22Rv1 (cell line): Measurements from ENCODE around the gene PTPRG.

Source experiments
- H3K27ac ChIP-seq: fragments of 450-650 bp; 2 replicates; pipeline ENCODE4 v1.5.1; 2017
- ZFX ChIP-seq: fragments of 450-650 bp; IDR thresholded peaks from 2 replicates; pipeline ENCODE4 v1.6.1; 2017; ENCODE audit warnings: antibody characterized with exemption, borderline replicate concordance
- TF ChIP-seq, protein P1 (sequence below): fragments of 450-650 bp; IDR thresholded peaks from 2 replicates; pipeline ENCODE4 v1.5.1; 2017; ENCODE audit warnings: mild to moderate bottlenecking

The PTPRG gene

DNA sequence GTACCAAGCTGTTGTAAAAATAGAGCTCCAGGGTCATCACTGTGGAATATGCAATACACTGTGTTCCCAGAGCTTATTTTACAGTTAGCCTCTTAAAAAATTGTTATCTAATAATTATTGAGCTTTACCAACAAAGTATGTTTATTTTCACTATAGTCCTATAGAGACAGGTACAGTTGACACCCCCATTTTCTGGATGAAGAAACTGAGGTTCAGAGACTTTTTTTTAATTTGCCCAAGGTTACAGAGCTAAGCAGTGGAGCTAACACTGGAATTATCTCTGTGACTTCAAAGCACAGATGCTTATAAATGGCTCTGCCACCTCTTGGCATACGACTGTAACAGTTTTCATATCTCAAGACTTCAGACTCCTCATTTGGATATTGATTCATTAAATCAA lies 685.6 kb downstream of the PTPRG start:
- TF ChIP-seq, protein P1, sequence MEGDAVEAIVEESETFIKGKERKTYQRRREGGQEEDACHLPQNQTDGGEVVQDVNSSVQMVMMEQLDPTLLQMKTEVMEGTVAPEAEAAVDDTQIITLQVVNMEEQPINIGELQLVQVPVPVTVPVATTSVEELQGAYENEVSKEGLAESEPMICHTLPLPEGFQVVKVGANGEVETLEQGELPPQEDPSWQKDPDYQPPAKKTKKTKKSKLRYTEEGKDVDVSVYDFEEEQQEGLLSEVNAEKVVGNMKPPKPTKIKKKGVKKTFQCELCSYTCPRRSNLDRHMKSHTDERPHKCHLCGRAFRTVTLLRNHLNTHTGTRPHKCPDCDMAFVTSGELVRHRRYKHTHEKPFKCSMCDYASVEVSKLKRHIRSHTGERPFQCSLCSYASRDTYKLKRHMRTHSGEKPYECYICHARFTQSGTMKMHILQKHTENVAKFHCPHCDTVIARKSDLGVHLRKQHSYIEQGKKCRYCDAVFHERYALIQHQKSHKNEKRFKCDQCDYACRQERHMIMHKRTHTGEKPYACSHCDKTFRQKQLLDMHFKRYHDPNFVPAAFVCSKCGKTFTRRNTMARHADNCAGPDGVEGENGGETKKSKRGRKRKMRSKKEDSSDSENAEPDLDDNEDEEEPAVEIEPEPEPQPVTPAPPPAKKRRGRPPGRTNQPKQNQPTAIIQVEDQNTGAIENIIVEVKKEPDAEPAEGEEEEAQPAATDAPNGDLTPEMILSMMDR: no peak
- TF ChIP-seq ZFX: no peak
- no peak overlapping the region for H3K27ac ChIP-seq

DNA sequence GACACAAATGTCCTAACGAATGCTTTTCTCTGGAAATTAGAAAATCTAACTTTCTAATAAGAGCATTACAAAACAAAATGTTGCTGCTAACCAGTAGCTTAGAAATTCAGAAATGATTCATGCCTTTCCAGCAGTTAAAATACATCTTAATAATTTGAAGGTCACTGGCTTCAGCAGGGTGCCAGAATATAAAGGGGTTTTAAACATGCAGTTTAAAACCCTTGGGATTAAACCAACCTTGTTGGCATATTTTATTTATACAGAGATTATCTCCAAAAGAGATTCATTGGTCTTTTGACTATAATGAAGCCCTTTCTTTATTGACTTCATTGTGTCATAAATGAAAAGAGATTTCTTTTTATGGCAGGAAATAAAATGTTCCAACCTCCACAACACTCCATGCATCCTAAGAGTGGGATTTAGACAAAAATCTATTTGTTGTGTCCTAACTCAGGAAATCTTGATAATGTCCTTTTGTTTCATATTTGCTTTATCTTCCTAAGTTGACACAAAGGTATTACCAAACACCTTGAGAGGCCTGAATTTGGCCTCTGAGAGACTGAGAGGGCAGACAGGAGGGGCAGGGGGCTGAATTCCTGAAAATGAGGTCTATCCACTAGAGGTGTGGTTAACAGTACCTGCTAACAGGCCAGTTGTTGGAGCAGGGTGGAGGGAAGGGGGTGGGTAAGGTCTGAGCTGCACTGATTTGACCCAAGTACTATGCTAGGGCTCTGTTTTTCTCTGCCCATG lies 687.5 kb downstream of the PTPRG start:
- no peak for TF ChIP-seq ZFX
- TF ChIP-seq, protein P1: no peak
- no peak overlapping the region for H3K27ac ChIP-seq

DNA sequence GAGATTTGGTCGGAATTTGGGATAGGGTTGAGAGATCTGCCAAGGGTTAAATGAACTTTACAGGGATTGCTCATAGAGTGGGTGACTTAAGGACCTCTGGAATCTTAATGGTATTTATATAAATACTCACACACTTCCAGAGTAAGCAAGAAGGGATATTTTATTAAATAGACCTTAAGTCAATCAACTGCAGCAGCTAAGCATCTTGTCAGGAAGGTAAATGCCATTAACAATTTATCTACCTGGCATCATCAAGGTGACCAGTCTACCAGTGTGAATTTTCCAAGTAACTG lies 688.1 kb downstream of the PTPRG start:
- no peak for TF ChIP-seq ZFX
- TF ChIP-seq, protein P1: no peak
- H3K27ac ChIP-seq: no peak overlapping the region

DNA sequence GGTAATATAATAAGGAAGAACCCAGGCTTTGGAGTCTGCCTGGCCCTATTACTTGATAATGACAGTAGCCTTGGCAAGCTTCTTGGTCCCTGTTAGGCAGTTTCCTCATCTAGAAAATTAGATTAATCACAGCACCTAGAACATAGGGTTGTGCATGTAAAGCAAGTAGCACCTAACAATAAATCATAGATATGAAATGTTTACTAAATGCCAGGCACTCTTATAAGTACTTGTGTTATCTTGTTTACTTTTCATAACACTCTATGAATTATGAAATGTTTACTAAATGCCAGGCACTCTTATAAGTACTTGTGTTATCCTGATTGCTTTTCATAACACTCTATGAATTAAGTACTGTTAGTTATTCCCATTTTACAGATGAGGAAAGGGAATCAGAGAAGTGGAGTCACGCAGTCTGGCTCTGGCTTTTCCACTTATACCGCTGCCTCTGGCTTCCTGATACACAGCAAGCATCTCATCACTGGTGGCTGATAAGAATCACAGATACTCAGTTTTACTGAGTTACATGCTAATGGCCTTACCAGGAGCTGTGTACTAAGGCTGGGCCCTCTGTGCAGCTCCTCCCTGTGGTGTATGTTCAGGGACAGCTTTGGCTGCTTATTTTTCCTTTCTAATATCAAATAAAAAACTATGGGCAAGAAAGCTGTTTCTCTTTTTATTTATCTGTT lies 688.6 kb downstream of the PTPRG start:
- TF ChIP-seq, protein P1: no peak
- TF ChIP-seq ZFX: no peak
- no peak overlapping the region for H3K27ac ChIP-seq

DNA sequence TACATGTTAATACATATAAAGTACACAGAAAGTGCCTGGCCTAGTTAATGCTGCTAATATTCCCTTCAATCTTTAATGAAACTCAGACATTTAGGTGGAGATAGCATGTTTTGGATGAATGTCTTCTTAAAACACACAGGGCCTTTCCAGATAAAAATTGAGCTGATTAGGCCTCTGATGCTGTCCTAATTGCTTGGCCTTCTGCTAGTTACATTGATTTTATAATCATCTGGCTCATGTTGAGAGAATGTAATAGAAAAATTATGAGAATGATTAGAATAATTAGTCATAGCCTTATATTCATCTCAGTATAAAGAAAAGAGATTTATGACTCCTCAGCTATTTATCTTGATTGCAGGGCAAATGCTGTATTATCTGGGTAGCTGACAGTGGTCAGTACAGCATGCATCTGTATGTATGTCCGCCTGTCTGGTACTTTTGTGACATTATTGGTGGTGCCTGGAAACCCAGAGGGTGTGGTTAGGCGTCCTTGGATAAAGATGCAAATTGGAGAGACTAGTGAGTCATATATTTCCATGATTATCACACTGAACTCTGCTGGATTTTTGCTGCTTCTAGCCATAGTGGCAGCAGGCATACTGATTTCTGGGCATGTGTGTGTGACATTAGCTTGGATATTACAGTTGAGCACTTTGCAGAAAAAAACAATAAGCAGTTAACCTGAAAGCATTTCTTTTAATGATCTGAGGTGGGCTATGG lies 691.2 kb downstream of the PTPRG start:
- no peak overlapping the region for H3K27ac ChIP-seq
- TF ChIP-seq ZFX: no peak
- TF ChIP-seq, protein P1: no peak

DNA sequence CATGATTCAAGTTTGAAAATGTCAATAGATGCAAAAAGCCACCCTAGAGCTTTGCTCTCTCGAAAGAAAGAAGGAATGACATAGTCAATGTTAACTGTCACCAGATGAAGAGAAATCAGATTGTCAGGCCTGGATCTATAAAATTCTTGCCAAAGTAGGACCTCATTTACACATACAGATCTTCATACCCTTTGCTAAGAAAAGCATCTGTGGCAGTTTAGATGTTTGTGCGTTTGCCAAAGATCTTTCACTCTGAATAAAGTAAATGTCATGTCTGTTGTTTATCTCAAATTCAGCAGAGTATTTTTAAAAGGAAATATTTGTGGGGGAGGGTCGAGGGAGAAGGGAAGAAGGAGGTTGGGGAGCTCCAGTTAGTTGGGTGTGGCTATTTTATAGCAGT lies 692.6 kb downstream of the PTPRG start:
- TF ChIP-seq, protein P1: no peak
- TF ChIP-seq ZFX: no peak
- H3K27ac ChIP-seq: no peak overlapping the region

DNA sequence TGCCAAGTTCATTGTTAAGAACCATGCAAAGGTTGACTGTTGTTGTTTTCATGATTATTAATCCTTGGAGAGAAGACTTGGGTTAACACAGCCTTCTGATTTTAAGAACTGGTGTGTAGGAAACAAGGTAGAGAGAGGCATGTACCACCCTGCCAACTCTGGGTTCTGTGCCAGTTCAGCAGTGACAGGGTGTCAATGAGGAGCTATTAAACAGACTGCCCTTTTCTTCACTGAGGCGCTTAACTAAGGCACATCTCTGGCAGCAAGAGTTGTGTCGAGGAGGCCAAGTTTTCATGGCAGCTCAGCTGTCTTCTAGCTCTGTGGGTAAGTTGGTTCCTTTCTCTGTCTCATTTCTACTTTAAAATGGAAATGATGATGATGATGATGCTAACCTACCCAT lies 694.4 kb downstream of the PTPRG start:
- TF ChIP-seq ZFX: no peak
- TF ChIP-seq, protein P1: no peak
- H3K27ac ChIP-seq: no peak overlapping the region
